ENCODE measurements around the gene PARD3B.

- TF ChIP-seq CTCF (IDR thresholded peaks at IDR 0.05) (no peak), POLR2A (IDR thresholded peaks at IDR 0.05) (no peak)
These were observed 879.8 kb downstream of the PARD3B start for GRCh38 chr2:205425102-205425501.
